Measurements from ENCODE around the gene TUBA1B.

TUBA1B gene

GRCh38 chr12:49089821-49090773 lies 41.1 kb downstream of the TUBA1B start:
- DNase-seq (ENCODE audit: low read depth): no peak

DNA sequence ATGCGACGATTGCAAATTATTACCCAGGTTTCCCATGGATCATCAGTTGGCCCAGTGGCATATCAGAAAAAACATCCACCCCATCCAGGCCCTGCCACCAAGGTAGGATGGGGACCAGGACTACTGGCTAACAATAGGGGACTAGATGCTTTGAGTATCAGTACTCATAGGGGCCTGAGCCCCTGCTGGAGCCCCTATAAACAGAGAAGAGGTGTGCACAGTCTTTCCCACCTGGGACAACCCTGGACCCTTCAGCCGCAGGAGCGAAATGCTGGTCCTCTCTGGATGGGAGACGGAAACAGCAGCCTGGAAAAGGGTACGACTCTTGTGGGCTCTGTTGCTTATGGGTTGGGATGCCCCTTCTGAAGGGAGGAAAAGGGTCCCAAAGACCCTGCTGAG lies 42.3 kb downstream of the TUBA1B start:
- DNase-seq (ENCODE audit: low read depth): no peak

GRCh38 chr12:49088150-49088931 lies 42.9 kb downstream of the TUBA1B start:
- peak; percentile 41 for DNase-seq (ENCODE audit: low read depth)

DNA sequence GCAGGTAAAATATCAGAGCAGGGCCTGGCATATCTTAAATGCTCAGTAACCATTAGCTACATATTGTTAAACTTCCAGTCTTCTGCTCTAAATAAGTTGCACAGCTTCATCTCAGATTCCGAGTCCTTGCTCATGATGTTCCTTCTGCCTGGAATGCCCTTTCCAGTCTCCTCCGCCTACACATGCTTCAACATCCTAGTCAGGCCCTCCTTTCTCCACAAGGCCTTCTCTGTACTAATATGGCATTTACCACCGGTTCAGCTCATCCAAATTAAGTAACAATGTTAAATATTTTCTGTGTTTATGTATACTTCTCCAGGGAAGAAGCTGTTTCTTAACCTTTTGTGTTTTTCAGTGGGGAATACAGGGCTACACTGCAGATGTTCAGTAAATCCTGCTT lies 45.1 kb downstream of the TUBA1B start:
- no peak for DNase-seq (ENCODE audit: low read depth)

- DNase-seq (ENCODE audit: low read depth): no peak
These were observed 46.8 kb downstream of the TUBA1B start for GRCh38 chr12:49084438-49084837.

- no peak for DNase-seq (ENCODE audit: low read depth)
These were observed 51.4 kb downstream of the TUBA1B start for GRCh38 chr12:49079793-49080192.

All from activated T-helper 1 cell treated with Interleukin-2 at 50 U/mL for 16 hours (primary cell).